Uterus (tissue), 4 donors: ENCODE data around the gene PTPRD. TPM values are rescaled to one million over a fixed set of nuclear protein-coding genes. Genes with fewer than 3 reads are reported as not detected.

Experiments
- DNase-seq, 2 donors: peaks; one replicate each; pipeline ENCODE4 v3.0.0-alpha.2; 2019 to 2020
- H3K27ac ChIP-seq, 2 donors: fragments of 200-600 bp; sonication (generic); 1 replicate in 1 of 2; 2 replicates in 1 of 2; pipeline ENCODE4 v1.5.1; 2016 to 2018
- H3K27me3 ChIP-seq, 2 donors: fragments of 200-600 bp; sonication (generic); one replicate each; pipeline ENCODE4 v1.5.1; 2018 to 2019; ENCODE audit warnings: control low read depth in 1 of 2
- H3K36me3 ChIP-seq, 2 donors: fragments of 200-600 bp; sonication (generic); one replicate each; pipeline ENCODE4 v1.5.1; 2019; ENCODE audit warnings: control low read depth in 1 of 2
- H3K4me1 ChIP-seq, 2 donors: fragments of 200-600 bp; sonication (generic); one replicate each; pipeline ENCODE4 v1.5.1; 2018 to 2019; ENCODE audit warnings: control low read depth in 1 of 2
- H3K4me3 ChIP-seq, 2 donors: fragments of 200-600 bp; sonication (generic); 1 replicate in 1 of 2; 2 replicates in 1 of 2; pipeline ENCODE4 v1.5.1; 2018 to 2019; ENCODE audit warnings: mild to moderate bottlenecking in 1 of 2
- H3K9me3 ChIP-seq, 2 donors: fragments of 200-600 bp; sonication (generic); one replicate each; pipeline ENCODE4 v1.5.1; 2019; ENCODE audit warnings: control low read depth in 1 of 2
- POLR2A ChIP-seq, 2 donors: fragments of 450-650 bp; IDR thresholded peaks; one replicate each; pipeline ENCODE4 v1.6.1; 2016; ENCODE audit warnings: antibody characterized with exemption in 2 of 2, mild to moderate bottlenecking in 1 of 2, moderate library complexity in 1 of 2
- intact Hi-C: fragments of 100-400 bp; cut with DNase I; formaldehyde crosslinking; loops from one replicate; pipeline ENCODE4 v1.15.1; 2023; ENCODE audit warnings: low total_unique reads
- total RNA-seq, 4 donors: library from RNA; depleted of rRNA in 3 of 4; stranded (reverse); fragments of >200 nt in 3 of 4; gene quantifications; one replicate each; pipeline versions ENCODE4 v1.1.0 to v1.2.4, GENCODE V29; 2014 to 2023
- TF ChIP-seq, protein P1 (sequence below), 4 experiments: fragments of 200-600 bp in 2 of 4; fragments of 450-650 bp in 2 of 4; sonication (generic) in 2 of 4; IDR thresholded peaks; one replicate each; pipeline ENCODE4 v1.5.1; 2016 to 2019; ENCODE audit warnings: antibody characterized with exemption in 4 of 4, mild to moderate bottlenecking in 2 of 4, moderate library complexity in 1 of 4
- donor health status: DM: yes; HTN: yes; CAD: no.

The PTPRD gene
- total RNA-seq, 4 donors from 2014 or later = 1.2 to 136 (median 26.4) TPM

DNA sequence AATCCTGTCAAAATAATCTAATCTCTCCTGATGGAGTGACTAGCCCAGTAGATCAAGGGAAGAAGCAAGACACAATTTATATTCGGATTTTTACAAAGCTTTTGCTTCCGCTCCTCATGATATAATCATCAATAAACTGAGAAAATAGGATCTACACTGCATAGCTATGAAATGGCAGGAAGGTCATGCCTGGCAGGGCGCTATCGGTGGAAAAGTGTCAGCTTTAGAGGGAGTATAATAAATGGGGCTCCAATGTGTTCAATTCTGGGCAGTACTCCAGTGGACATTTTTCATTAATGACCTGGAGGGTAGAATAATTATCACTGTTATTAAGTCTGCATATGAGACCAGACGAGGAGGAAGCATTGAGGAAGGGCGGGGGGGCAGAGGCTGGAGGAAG is 1799.9 kb downstream of the PTPRD start:
- Histone ChIP-seq H3K36me3 (no peaks in the 10 kb centered on the region), H3K4me3 (no peak overlapping the region), H3K4me1 (no peaks in the 10 kb centered on the region), H3K27me3 (no peaks in the 10 kb centered on the region), H3K9me3 (no peaks in the 10 kb centered on the region), H3K27ac (no peak overlapping the region)
- DNase-seq = no peak
- intact Hi-C loops = no loop called here
- TF ChIP-seq POLR2A (IDR thresholded peaks at IDR 0.05) = no peak
- TF ChIP-seq, protein P1, sequence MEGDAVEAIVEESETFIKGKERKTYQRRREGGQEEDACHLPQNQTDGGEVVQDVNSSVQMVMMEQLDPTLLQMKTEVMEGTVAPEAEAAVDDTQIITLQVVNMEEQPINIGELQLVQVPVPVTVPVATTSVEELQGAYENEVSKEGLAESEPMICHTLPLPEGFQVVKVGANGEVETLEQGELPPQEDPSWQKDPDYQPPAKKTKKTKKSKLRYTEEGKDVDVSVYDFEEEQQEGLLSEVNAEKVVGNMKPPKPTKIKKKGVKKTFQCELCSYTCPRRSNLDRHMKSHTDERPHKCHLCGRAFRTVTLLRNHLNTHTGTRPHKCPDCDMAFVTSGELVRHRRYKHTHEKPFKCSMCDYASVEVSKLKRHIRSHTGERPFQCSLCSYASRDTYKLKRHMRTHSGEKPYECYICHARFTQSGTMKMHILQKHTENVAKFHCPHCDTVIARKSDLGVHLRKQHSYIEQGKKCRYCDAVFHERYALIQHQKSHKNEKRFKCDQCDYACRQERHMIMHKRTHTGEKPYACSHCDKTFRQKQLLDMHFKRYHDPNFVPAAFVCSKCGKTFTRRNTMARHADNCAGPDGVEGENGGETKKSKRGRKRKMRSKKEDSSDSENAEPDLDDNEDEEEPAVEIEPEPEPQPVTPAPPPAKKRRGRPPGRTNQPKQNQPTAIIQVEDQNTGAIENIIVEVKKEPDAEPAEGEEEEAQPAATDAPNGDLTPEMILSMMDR (IDR thresholded peaks at IDR 0.05) = no peak

DNA sequence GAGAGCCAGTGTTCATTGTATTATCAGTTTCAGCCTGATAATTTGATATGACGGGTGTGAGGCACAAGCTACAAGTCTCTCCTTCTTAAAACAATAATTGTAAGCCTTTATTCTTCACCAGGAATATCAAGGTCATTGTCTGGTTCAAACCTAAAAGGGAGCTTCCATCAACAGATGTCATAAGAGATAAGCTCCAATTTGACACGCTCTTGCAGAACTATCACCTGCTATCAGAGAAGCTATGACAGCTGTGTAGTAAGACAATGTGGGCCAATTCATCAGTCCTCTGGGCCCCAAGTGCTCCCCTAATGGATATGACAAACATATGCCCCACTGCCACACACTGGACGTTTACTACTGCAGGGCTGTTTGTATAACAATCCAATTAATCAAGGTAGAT is 1803.1 kb downstream of the PTPRD start:
- DNase-seq = no peak
- Histone ChIP-seq H3K4me1 (no peaks in the 10 kb centered on the region), H3K36me3 (no peaks in the 10 kb centered on the region), H3K27me3 (no peaks in the 10 kb centered on the region), H3K4me3 (no peak overlapping the region), H3K9me3 (no peaks in the 10 kb centered on the region), H3K27ac (no peak overlapping the region)
- TF ChIP-seq POLR2A (IDR thresholded peaks at IDR 0.05) = no peak
- TF ChIP-seq, protein P1 (IDR thresholded peaks at IDR 0.05) = no peak
- intact Hi-C loops = no loop called here

DNA sequence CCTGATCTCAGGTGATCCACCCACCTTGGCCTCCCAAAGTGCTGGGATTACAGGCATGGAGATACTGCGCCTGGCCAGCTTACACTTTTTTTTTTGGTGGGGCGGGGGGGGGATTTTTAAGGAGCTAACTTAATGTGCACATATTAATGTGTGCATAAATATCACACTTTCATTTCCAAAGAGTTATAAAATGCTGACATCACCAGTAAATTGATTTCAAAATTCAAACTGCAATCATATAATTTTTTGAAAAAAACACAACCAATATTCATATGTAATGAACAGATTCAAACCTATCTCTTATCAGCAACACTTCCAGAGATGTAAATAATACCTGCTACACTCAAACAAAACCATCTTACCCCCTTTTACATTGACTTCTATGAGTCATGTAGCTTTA is 1806.7 kb downstream of the PTPRD start:
- Histone ChIP-seq H3K27me3 (no peaks in the 10 kb centered on the region), H3K36me3 (no peaks in the 10 kb centered on the region), H3K4me1 (no peaks in the 10 kb centered on the region), H3K4me3 (no peak overlapping the region), H3K27ac (no peak overlapping the region), H3K9me3 (no peaks in the 10 kb centered on the region)
- TF ChIP-seq POLR2A (IDR thresholded peaks at IDR 0.05) = no peak
- TF ChIP-seq, protein P1 (IDR thresholded peaks at IDR 0.05) = no peak
- no peak for DNase-seq
- intact Hi-C loops = no loop called here

DNA sequence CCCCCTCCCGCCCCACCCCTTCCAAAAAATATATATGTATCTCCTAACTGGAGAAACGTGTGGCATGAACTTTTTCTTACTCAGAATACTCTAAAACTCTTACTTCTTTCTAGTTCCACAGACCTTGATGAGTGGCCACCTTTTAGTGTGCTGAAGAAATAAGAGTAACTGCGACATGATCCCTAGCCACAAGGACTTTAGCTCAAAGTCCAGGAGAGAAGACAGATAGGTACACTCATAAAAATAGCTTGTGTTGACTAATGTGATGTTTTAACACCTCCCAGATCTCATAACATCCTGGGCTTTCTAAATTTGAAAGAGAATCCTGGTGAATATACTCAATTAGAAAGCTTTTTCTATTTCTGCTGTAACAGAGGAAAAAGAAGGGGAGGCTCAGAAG is 1808.2 kb downstream of the PTPRD start:
- no peak for DNase-seq
- no peaks in the 10 kb centered on the region for H3K9me3 ChIP-seq
- no peaks in the 10 kb centered on the region for H3K36me3 ChIP-seq
- TF ChIP-seq POLR2A (IDR thresholded peaks at IDR 0.05) = no peak
- TF ChIP-seq, protein P1 (IDR thresholded peaks at IDR 0.05) = no peak
- H3K4me1 ChIP-seq = no peaks in the 10 kb centered on the region
- intact Hi-C loops = no loop called here
- H3K27ac ChIP-seq = no peak overlapping the region
- no peaks in the 10 kb centered on the region for H3K27me3 ChIP-seq
- no peak overlapping the region for H3K4me3 ChIP-seq

DNA sequence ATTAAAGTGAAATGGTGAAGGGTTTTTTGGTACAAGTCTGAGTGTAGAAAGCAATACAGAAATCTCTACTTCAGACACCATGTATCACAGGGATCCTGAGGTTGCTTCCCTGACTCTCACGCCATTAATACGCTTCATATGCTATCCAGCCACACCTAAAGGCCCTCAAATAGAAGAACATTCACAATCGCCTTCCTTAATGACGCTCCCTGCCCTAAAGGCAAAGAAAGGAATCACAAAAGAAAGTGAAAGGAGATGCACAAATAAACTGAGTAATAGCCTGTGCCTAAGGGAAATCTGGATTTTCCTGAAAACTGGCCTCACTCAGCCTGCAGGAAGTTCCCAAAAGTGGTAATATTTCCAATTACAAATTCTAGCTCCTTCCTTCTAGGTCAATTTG is 1810.6 kb downstream of the PTPRD start:
- H3K27ac ChIP-seq = no peak overlapping the region
- H3K36me3 ChIP-seq = no peaks in the 10 kb centered on the region
- intact Hi-C loops = no loop called here
- no peak overlapping the region for H3K4me3 ChIP-seq
- no peaks in the 10 kb centered on the region for H3K9me3 ChIP-seq
- no peak for DNase-seq
- no peaks in the 10 kb centered on the region for H3K4me1 ChIP-seq
- H3K27me3 ChIP-seq = no peaks in the 10 kb centered on the region
- TF ChIP-seq, protein P1 (IDR thresholded peaks at IDR 0.05) = no peak
- no peak for TF ChIP-seq POLR2A (IDR thresholded peaks at IDR 0.05)
